ENCODE results near the gene MS4A4A.

DNA sequence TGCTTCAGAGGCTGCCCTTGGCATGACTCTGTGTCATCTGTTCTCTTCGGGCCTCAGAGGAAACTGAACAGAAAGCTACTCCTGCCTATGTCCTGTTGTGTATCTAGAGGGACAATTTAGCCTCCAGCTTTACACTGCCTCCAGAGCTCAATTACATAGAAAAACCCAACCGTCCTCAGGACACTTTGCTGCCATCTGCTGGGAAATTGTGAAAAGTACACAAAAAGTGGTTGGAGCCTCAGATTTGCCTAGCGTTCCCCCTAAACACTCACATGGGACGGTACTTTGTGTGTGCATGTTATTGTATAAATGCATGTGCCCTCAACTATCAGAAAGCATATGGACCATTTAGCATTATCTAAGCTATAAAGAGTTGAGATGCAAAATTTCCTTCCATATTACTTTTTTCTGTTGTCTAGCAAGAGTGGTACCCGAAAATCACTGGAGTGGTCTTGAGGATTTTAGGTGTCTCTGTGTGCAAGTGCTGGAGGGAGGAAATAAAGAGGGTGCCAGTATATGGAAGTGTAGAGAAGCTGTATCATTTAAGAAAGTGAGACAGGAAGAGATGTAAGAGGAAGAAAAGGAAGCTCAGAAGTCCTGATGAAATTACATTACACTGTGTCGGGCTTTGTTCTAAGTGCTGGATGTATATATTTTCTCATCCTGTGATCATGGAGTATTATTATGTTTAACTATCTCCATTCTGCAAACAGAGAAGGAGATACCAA lies 28.8 kb upstream of the MS4A4A start:
- no peak for TF ChIP-seq NBN (IDR thresholded peaks at IDR 0.05; ENCODE audit: low read depth)
- TF ChIP-seq FOS (IDR thresholded peaks at IDR 0.05; ENCODE audit: extremely low read depth, insufficient read length) = no peak
- no peak for TF ChIP-seq RAD51 (IDR thresholded peaks at IDR 0.05; ENCODE audit: borderline replicate concordance, low read depth)
- TF ChIP-seq SIN3A (IDR thresholded peaks at IDR 0.05; ENCODE audit: borderline replicate concordance in 2 of 2, control insufficient read depth in 1 of 2, low read depth in 2 of 2, low read length in 2 of 2) = no peak
